ENCODE data around the gene TCEA3. TPM values are rescaled to one million over a fixed set of nuclear protein-coding genes. Genes with fewer than 3 reads are reported as not detected.

The TCEA3 gene
- total RNA-seq, 1 experiment from 2014 or later: 0.37 TPM

DNA sequence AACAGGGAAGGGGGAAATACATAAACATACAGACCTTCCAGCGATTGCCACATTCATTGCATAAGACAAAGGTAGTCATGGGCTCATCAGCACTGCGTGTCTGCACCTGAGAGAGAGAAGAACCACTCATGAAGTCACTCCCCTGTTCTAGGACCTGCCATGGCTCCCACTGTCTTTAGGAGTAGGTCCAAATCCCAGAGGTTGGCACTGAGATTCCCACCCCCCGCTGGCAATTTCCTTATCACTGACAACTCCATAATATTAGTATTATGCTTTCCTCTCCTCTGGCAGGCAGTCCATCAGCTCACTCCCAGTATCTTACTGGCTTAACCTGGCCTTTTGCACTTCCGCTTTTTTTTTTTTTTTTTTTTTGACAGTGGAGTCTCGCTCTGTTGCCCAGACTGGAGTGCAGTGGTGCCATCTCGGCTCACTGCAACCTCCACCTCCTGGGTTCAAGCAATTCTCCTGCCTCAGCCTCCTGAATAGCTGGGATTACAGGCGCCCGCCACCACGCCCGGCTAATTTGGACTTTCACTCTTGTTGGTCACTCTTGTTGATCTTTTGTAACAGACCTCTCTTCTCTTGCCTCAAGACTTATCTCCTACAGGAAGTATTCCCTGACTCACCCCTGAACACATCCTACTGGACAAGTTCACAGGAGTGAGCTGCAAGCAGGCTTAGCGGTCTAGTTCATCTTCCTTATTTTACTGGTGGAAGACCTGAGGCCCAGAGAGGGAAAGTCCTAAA is 40.1 kb downstream of the TCEA3 start:
- H3K4me3 Mint-ChIP-seq: no peak overlapping the region
- H3K4me1 Mint-ChIP-seq: no peaks in the 10 kb centered on the region
- no peak for TF ChIP-seq SMAD4 (CRISPR knock-in tag; IDR thresholded peaks at IDR 0.05)
- TF ChIP-seq, protein P1, sequence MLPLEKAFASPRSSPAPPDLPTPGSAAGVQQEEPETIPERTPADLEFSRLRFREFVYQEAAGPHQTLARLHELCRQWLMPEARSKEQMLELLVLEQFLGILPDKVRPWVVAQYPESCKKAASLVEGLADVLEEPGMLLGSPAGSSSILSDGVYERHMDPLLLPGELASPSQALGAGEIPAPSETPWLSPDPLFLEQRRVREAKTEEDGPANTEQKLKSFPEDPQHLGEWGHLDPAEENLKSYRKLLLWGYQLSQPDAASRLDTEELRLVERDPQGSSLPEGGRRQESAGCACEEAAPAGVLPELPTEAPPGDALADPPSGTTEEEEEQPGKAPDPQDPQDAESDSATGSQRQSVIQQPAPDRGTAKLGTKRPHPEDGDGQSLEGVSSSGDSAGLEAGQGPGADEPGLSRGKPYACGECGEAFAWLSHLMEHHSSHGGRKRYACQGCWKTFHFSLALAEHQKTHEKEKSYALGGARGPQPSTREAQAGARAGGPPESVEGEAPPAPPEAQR (CRISPR knock-in tag; IDR thresholded peaks at IDR 0.05): no peak
- TF ChIP-seq, protein P2, sequence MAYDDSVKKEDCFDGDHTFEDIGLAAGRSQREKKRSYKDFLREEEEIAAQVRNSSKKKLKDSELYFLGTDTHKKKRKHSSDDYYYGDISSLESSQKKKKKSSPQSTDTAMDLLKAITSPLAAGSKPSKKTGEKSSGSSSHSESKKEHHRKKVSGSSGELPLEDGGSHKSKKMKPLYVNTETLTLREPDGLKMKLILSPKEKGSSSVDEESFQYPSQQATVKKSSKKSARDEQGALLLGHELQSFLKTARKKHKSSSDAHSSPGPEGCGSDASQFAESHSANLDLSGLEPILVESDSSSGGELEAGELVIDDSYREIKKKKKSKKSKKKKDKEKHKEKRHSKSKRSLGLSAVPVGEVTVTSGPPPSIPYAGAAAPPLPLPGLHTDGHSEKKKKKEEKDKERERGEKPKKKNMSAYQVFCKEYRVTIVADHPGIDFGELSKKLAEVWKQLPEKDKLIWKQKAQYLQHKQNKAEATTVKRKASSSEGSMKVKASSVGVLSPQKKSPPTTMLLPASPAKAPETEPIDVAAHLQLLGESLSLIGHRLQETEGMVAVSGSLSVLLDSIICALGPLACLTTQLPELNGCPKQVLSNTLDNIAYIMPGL (CRISPR knock-in tag; IDR thresholded peaks at IDR 0.05): no peak
- TF ChIP-seq, protein P3, sequence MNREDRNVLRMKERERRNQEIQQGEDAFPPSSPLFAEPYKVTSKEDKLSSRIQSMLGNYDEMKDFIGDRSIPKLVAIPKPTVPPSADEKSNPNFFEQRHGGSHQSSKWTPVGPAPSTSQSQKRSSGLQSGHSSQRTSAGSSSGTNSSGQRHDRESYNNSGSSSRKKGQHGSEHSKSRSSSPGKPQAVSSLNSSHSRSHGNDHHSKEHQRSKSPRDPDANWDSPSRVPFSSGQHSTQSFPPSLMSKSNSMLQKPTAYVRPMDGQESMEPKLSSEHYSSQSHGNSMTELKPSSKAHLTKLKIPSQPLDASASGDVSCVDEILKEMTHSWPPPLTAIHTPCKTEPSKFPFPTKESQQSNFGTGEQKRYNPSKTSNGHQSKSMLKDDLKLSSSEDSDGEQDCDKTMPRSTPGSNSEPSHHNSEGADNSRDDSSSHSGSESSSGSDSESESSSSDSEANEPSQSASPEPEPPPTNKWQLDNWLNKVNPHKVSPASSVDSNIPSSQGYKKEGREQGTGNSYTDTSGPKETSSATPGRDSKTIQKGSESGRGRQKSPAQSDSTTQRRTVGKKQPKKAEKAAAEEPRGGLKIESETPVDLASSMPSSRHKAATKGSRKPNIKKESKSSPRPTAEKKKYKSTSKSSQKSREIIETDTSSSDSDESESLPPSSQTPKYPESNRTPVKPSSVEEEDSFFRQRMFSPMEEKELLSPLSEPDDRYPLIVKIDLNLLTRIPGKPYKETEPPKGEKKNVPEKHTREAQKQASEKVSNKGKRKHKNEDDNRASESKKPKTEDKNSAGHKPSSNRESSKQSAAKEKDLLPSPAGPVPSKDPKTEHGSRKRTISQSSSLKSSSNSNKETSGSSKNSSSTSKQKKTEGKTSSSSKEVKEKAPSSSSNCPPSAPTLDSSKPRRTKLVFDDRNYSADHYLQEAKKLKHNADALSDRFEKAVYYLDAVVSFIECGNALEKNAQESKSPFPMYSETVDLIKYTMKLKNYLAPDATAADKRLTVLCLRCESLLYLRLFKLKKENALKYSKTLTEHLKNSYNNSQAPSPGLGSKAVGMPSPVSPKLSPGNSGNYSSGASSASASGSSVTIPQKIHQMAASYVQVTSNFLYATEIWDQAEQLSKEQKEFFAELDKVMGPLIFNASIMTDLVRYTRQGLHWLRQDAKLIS (CRISPR knock-in tag; IDR thresholded peaks at IDR 0.05; ENCODE audit: borderline replicate concordance): no peak
- no peaks in the 10 kb centered on the region for H3K36me3 Mint-ChIP-seq
- H3K27me3 Mint-ChIP-seq (ENCODE audit: low read depth): no peaks in the 10 kb centered on the region; the same call in 1 of the 2 replicates
- ChIA-PET POLR2A (interaction anchor here (0.6 to 0.9 kb wide), 3 partner anchors 16 to 191 kb away, joined by 3 to 4 read pairs (median 4); no protein-coding TSS in a partner anchor), CTCF (interaction anchor here (1.3 kb wide), 1 partner anchor 19 kb away, joined by 5 read pairs; no protein-coding TSS in a partner anchor)
- ATAC-seq (no peak), DNase-seq (ENCODE audit: low spot score) (no peak)
- H3K27ac Mint-ChIP-seq: no peak overlapping the region
- H3K9me3 Mint-ChIP-seq: no peaks in the 10 kb centered on the region

DNA sequence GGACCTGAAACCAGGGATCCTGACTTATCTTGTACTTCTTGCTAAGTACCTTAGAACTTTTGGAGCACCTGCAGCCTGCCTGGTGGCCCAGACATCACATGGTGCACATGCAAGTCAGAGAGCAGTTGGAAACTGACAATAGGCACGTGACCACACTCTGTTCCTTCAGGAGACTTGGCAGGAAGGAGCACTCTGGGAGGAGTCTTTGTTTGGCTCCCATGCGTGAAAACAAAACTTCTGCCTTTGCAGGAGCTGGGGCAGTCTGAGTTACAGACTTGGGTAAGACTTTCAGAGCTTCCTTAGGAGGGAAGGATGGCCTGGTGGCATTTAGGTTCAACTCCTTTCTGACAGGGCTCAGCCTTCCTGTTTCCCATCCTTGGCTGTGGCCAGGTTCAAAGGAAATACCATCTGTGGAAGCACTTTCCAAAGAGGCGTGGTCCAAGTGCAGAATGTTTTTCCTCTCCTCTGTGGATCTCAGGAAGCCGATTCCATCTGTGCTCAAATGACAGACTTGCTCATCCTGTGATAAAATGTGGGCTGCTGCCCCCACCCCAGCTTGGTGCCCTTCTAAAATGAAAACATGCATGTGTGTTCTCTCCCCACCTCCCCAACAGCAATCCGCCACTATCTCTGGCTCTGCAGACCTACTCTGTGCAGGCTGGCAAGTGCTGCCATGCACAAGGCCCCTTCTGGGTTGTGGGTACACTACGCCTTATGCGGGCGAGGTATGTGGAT is 40.8 kb downstream of the TCEA3 start:
- Mint-ChIP-seq H3K4me1 (no peaks in the 10 kb centered on the region), H3K4me3 (no peak overlapping the region), H3K27ac (no peak overlapping the region), H3K9me3 (no peaks in the 10 kb centered on the region), H3K36me3 (no peaks in the 10 kb centered on the region), H3K27me3 (ENCODE audit: low read depth) (no peaks in the 10 kb centered on the region; the same call in 1 of the 2 replicates)
- ATAC-seq: no peak
- no peak for DNase-seq (ENCODE audit: low spot score)
- TF ChIP-seq JAZF1 (CRISPR knock-in tag; IDR thresholded peaks at IDR 0.05) (no peak), GTF2I (CRISPR knock-in tag; conservative IDR thresholded peaks at IDR 0.05) (no peak), PRRX2 (CRISPR knock-in tag; IDR thresholded peaks at IDR 0.05) (no peak)
- TF ChIP-seq, protein P1 (CRISPR knock-in tag; IDR thresholded peaks at IDR 0.05): no peak
- TF ChIP-seq, protein P4, sequence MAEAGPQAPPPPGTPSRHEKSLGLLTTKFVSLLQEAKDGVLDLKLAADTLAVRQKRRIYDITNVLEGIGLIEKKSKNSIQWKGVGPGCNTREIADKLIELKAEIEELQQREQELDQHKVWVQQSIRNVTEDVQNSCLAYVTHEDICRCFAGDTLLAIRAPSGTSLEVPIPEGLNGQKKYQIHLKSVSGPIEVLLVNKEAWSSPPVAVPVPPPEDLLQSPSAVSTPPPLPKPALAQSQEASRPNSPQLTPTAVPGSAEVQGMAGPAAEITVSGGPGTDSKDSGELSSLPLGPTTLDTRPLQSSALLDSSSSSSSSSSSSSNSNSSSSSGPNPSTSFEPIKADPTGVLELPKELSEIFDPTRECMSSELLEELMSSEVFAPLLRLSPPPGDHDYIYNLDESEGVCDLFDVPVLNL (CRISPR knock-in tag; IDR thresholded peaks at IDR 0.05; ENCODE audit: borderline replicate concordance, low read depth): no peak
- TF ChIP-seq, protein P5, sequence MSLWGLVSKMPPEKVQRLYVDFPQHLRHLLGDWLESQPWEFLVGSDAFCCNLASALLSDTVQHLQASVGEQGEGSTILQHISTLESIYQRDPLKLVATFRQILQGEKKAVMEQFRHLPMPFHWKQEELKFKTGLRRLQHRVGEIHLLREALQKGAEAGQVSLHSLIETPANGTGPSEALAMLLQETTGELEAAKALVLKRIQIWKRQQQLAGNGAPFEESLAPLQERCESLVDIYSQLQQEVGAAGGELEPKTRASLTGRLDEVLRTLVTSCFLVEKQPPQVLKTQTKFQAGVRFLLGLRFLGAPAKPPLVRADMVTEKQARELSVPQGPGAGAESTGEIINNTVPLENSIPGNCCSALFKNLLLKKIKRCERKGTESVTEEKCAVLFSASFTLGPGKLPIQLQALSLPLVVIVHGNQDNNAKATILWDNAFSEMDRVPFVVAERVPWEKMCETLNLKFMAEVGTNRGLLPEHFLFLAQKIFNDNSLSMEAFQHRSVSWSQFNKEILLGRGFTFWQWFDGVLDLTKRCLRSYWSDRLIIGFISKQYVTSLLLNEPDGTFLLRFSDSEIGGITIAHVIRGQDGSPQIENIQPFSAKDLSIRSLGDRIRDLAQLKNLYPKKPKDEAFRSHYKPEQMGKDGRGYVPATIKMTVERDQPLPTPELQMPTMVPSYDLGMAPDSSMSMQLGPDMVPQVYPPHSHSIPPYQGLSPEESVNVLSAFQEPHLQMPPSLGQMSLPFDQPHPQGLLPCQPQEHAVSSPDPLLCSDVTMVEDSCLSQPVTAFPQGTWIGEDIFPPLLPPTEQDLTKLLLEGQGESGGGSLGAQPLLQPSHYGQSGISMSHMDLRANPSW (CRISPR knock-in tag; conservative IDR thresholded peaks at IDR 0.05; ENCODE audit: low read depth): no peak
- ChIA-PET POLR2A (interaction anchor here (0.6 kb wide), 2 partner anchors 46 to 191 kb away, joined by 4 read pairs; no protein-coding TSS in a partner anchor), CTCF (no interaction called here)
